NT2/D1 (cell line): Measurements from ENCODE around the gene TK1.

Experiments
- SUZ12 ChIP-seq: IDR thresholded peaks from 2 replicates; pipeline ENCODE4 v1.6.1; 2011; ENCODE audit not compliant: insufficient read length, insufficient read depth; ENCODE audit errors: extremely low read depth
- YY1 ChIP-seq: IDR thresholded peaks from 2 replicates; pipeline ENCODE4 v1.6.1; 2011; ENCODE audit not compliant: insufficient read length, insufficient read depth
- ZNF274 ChIP-seq: IDR thresholded peaks from 2 replicates; pipeline ENCODE4 v1.6.1; 2011; ENCODE audit warnings: mild to moderate bottlenecking, low read depth, low read length

- TF ChIP-seq ZNF274 (no peak), YY1 (no peak), SUZ12 (no peak)
Measured at GRCh38 chr17:78211032-78211431, 24.2 kb upstream of the TK1 start.
